Neural cell (in vitro differentiated cells): ENCODE results near the gene LRRK2.

Source experiments
- CTCF ChIP-seq: fragments of 450-650 bp; IDR thresholded peaks from 2 replicates; pipeline ENCODE4 v1.5.1; 2014; ENCODE audit warnings: antibody characterized with exemption, mild to moderate bottlenecking, moderate library complexity; ENCODE audit not compliant: poor library complexity, severe bottlenecking
- EP300 ChIP-seq: fragments of 450-650 bp; conservative IDR thresholded peaks from 2 replicates; pipeline ENCODE4 v1.6.1; 2014; ENCODE audit warnings: antibody characterized with exemption, mild to moderate bottlenecking, moderate library complexity; ENCODE audit not compliant: poor library complexity, severe bottlenecking
- EZH2 ChIP-seq: fragments of 200-600, 300-800 bp; shearing (Covaris generic), sonication (generic); IDR thresholded peaks from 2 replicates; pipeline ENCODE4 v1.6.1; 2014; ENCODE audit warnings: antibody characterized with exemption, low read length, borderline replicate concordance, mild to moderate bottlenecking; ENCODE audit not compliant: insufficient read depth, poor library complexity, severe bottlenecking
- POLR2AphosphoS5 ChIP-seq: IDR thresholded peaks from 2 replicates; pipeline ENCODE4 v1.6.1; 2012
- TAF1 ChIP-seq: IDR thresholded peaks from 2 replicates; pipeline ENCODE4 v1.6.1; 2012; ENCODE audit warnings: low read depth

GRCh38 chr12:40261937-40262336 lies 37.1 kb downstream of the LRRK2 start:
- TF ChIP-seq CTCF (no peak), EP300 (no peak), TAF1 (no peak), POLR2AphosphoS5 (no peak), EZH2 (no peak)
